OCI-LY7 (cell line): Measurements from ENCODE around the gene ATP2A3. TPM values are rescaled to one million over a fixed set of nuclear protein-coding genes. Genes with fewer than 3 reads are reported as not detected.

Source experiments
- BruUV-seq: library from RNA; stranded (reverse); fragments of 400-500 nt; replicated peaks from 2 replicates; lab custom pipeline; 2021; lab: Mats Ljungman, UMichigan
- CTCF ChIA-PET: fragments of 300-600 bp; sonication (Branson Sonifier 250); formaldehyde crosslinking; loops from one replicate; lab custom pipeline; 2022; ENCODE audit warnings: antibody characterized with exemption; ENCODE audit not compliant: unreplicated experiment; lab: Charles Lee
- POLR2A ChIA-PET: fragments of 300-600 bp; sonication (Branson Sonifier 250); formaldehyde crosslinking; loops from one replicate; lab custom pipeline; 2022; ENCODE audit warnings: antibody characterized with exemption; lab: Charles Lee
- DNase-seq: peaks from one replicate; pipeline ENCODE4 v3.0.0-alpha.2; 2015; ENCODE audit warnings: low spot score
- H2AFZ ChIP-seq: fragments of 200-600 bp; sonication (generic), shearing (Covaris generic); 2 replicates; pipeline ENCODE4 v1.6.1; 2014; ENCODE audit warnings: mild to moderate bottlenecking, antibody characterized with exemption, low read length, moderate library complexity
- H3K27ac ChIP-seq: fragments of 200-600 bp; sonication (generic); 2 replicates; pipeline ENCODE4 v1.5.1; 2014; ENCODE audit warnings: mixed run types, low read depth, mild to moderate bottlenecking, moderate library complexity, low read length, inconsistent platforms; ENCODE audit not compliant: poor library complexity, severe bottlenecking
- H3K36me3 ChIP-seq: fragments of 200-600 bp; sonication (generic); 2 replicates; pipeline ENCODE4 v1.6.1; 2014; ENCODE audit warnings: mild to moderate bottlenecking, antibody characterized with exemption, low read length, moderate library complexity, mixed read lengths; ENCODE audit not compliant: insufficient read depth
- H3K4me1 ChIP-seq: fragments of 200-600 bp; sonication (generic); 2 replicates; pipeline ENCODE4 v1.5.1; 2014; ENCODE audit warnings: mild to moderate bottlenecking, low read length; ENCODE audit not compliant: insufficient read depth, poor library complexity, severe bottlenecking
- H3K4me2 ChIP-seq: fragments of 200-600 bp; sonication (generic); 2 replicates; pipeline ENCODE4 v1.6.1; 2014; ENCODE audit warnings: mild to moderate bottlenecking, low read length
- H3K4me3 ChIP-seq: fragments of 200-600 bp; sonication (generic); 2 replicates; pipeline ENCODE4 v1.5.1; 2014; ENCODE audit warnings: mild to moderate bottlenecking, low read depth, low read length; ENCODE audit not compliant: poor library complexity, severe bottlenecking
- H3K79me2 ChIP-seq: fragments of 200-600 bp; sonication (generic); 2 replicates; pipeline ENCODE4 v1.6.1; 2016; ENCODE audit warnings: low read depth, mild to moderate bottlenecking, low read length, moderate library complexity, mixed read lengths; ENCODE audit not compliant: insufficient read depth
- H3K9me2 ChIP-seq: fragments of 200-600 bp; sonication (generic); 2 replicates; pipeline ENCODE4 v1.6.1; 2016; ENCODE audit warnings: mild to moderate bottlenecking, low read length, mixed read lengths; ENCODE audit not compliant: insufficient read depth
- H3K9me3 ChIP-seq: fragments of 200-600 bp; sonication (generic); 2 replicates; pipeline ENCODE4 v1.6.1; 2014; ENCODE audit warnings: mild to moderate bottlenecking, mixed run types, low read length, mixed read lengths
- H4K20me1 ChIP-seq: fragments of 200-600 bp; sonication (generic); 2 replicates; pipeline ENCODE4 v1.6.1; 2014; ENCODE audit warnings: mild to moderate bottlenecking, antibody characterized with exemption, low read length, moderate library complexity, mixed read lengths; ENCODE audit not compliant: insufficient read depth
- EZH2phosphoT487 ChIP-seq: fragments of 200-600 bp; sonication (generic); IDR thresholded peaks from 2 replicates; pipeline ENCODE4 v1.6.1; 2018; ENCODE audit warnings: low read depth, borderline replicate concordance, mild to moderate bottlenecking, mixed run types, antibody characterized with exemption, low read length, moderate library complexity, mixed read lengths
- intact Hi-C: fragments of 100-400 bp; cut with micrococcal nuclease; formaldehyde crosslinking; loops from one replicate; pipeline ENCODE4 v1.10.0; 2022; ENCODE audit not compliant: unreplicated experiment
- total RNA-seq, 2 experiments: library from RNA; depleted of rRNA in 1 of 2; stranded (reverse); fragments of >200 nt in 1 of 2; shearing (Covaris generic) in 1 of 2; gene quantifications; 2 replicates each; pipeline ENCODE4 v1.2.3, GENCODE V29; 2014 to 2022
- TF ChIP-seq, protein P1 (sequence below): fragments of 200-600 bp; sonication (generic); conservative IDR thresholded peaks from 2 replicates; pipeline ENCODE4 v1.5.1; 2014; ENCODE audit warnings: mild to moderate bottlenecking, antibody characterized with exemption, low read length, moderate library complexity, mixed read lengths

The ATP2A3 gene
- total RNA-seq, 2 experiments from 2014 or later, result 108 to 353 TPM

DNA sequence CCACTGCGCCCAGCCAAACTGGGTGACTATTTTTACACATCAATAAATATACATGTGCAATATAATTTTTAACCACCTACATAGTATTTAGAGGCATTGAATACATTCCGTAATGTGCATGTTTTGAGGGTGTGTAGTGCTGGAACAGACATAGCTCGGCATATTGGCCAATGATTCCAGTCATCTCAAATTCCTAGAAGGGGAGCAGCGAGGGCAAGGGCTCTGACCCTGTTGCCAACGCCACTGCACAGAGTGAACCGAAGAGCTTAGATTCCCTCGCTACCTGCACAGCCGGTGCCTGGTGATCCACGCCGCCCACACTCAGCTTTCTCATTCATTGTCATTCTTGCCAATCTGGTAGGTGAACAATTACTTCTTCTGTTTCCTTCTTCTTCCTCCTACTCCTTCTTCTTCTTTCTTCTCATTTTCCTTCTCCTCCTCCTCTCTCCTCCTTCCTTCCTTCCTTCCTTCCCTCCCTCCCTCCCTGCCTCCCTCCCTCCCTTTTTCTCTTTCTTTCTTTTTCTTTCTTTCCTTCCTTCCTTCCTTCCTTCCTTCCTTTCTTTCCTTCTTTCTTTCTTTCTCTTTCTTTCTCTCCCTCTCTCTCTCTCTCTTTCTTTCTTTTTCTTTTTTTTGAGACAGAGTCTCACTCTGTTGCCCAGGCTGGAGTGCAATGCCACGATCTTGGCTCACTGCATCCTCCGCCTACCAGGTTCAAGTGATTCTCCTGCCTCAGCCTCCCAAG, 26.3 kb upstream of the ATP2A3 start:
- Histone ChIP-seq H2AFZ (no peak overlapping the region), H3K9me3 (0 out of 2 replicates have a peak, but pooled peaks cover 8% of the 10 kb centered on the region), H3K79me2 (no peaks in the 10 kb centered on the region), H3K36me3 (no peaks in the 10 kb centered on the region), H3K4me2 (no peak overlapping the region), H3K9me2 (no peaks in the 10 kb centered on the region), H3K27ac (no peak overlapping the region), H3K4me3 (no peak overlapping the region), H3K4me1 (peaks cover 19% of the 10 kb centered on the region), H4K20me1 (no peaks in the 10 kb centered on the region)
- intact Hi-C loops, result no loop called here
- ChIA-PET CTCF (no interaction called here), POLR2A (no interaction called here)
- no peak for DNase-seq
- no TSS peak for BruUV-seq
- TF ChIP-seq, protein P1, sequence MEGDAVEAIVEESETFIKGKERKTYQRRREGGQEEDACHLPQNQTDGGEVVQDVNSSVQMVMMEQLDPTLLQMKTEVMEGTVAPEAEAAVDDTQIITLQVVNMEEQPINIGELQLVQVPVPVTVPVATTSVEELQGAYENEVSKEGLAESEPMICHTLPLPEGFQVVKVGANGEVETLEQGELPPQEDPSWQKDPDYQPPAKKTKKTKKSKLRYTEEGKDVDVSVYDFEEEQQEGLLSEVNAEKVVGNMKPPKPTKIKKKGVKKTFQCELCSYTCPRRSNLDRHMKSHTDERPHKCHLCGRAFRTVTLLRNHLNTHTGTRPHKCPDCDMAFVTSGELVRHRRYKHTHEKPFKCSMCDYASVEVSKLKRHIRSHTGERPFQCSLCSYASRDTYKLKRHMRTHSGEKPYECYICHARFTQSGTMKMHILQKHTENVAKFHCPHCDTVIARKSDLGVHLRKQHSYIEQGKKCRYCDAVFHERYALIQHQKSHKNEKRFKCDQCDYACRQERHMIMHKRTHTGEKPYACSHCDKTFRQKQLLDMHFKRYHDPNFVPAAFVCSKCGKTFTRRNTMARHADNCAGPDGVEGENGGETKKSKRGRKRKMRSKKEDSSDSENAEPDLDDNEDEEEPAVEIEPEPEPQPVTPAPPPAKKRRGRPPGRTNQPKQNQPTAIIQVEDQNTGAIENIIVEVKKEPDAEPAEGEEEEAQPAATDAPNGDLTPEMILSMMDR, result no peak
- TF ChIP-seq EZH2phosphoT487, result no peak

DNA sequence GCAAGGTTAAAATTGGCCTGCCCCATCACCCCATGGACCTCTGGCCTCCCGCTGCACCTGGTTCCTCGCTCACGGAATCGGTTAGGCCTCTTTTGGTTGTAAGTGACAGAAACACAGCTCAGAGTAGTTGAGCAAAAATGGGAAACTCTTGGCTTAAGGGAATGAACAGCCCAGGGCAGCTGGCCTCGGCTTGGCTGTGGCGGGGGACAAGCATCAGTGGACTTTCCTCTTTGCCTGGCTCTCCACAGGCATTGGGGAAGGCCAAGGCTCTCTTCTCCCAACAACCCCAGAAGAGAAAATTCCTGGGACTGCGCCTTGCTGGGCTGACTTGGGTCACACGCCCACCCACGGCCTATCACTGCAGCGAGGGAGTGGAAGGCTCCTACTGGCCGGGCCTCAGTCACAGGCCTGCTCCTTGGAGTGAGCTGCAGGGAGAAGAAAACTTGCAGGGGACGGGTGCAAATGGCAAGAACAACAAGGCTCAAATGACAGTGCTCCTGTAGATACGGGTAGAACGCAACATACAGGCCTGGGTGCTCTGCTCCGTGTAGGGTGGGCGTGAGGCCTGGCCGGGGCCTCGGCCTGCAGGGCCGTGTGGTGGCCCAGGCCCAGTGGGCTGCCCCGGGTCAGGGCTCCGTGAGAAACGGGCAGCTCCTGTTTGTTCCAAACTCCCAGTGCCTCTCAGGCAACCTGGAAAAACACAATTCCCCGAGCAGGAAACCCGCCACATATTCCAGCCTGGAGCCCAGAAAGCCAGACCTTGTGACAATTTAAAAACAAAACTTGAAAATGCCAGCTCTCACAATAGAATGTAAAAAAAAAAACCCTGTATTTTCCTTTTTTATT, 25.0 kb upstream of the ATP2A3 start:
- Histone ChIP-seq H4K20me1 (no peaks in the 10 kb centered on the region), H3K4me1 (peaks cover 20% of the 10 kb centered on the region), H3K79me2 (no peaks in the 10 kb centered on the region), H3K9me3 (no peaks in the 10 kb centered on the region), H2AFZ (no peak overlapping the region), H3K4me3 (no peak overlapping the region), H3K36me3 (no peaks in the 10 kb centered on the region), H3K9me2 (no peaks in the 10 kb centered on the region), H3K27ac (no peak overlapping the region), H3K4me2 (no peak overlapping the region)
- no TSS peak for BruUV-seq
- DNase-seq, result no peak
- ChIA-PET CTCF (no interaction called here), POLR2A (interaction anchor here (0.7 kb wide), 1 partner anchor 24 kb away, joined by 3 read pairs; no protein-coding TSS in a partner anchor)
- intact Hi-C loops, result no loop called here
- TF ChIP-seq, protein P1, result no peak
- TF ChIP-seq EZH2phosphoT487, result no peak
